Lower leg skin (tissue), 3 donors: ENCODE data around the gene PPP4C.

Source experiments
- CTCF ChIP-seq, 3 donors: fragments of 450-650 bp; IDR thresholded peaks; one replicate each; pipeline ENCODE4 v1.5.1; 2016; ENCODE audit warnings: antibody characterized with exemption in 3 of 3, mild to moderate bottlenecking in 3 of 3, moderate library complexity in 2 of 3
- POLR2A ChIP-seq, 2 donors: fragments of 450-650 bp; IDR thresholded peaks; one replicate each; pipeline ENCODE4 v1.6.1; 2016 to 2017; ENCODE audit warnings: antibody characterized with exemption in 2 of 2, mild to moderate bottlenecking in 1 of 2, moderate library complexity in 1 of 2

- TF ChIP-seq CTCF (IDR thresholded peaks at IDR 0.05) (no peak), POLR2A (IDR thresholded peaks at IDR 0.05) (no peak)
Observed at GRCh38 chr16:30078744-30079143, 3.0 kb downstream of the PPP4C start.
